ENCODE results near the gene MRC1. TPM values are rescaled to one million over a fixed set of nuclear protein-coding genes. Genes with fewer than 3 reads are reported as not detected.

The MRC1 gene
- total and polyA plus RNA-seq, 2 experiments from 2014 or later, result 0.03 to 0.22 TPM

- H3K27ac ChIP-seq, result no peak overlapping the region
- H3K9me3 ChIP-seq (ENCODE audit: low read depth), result no peaks in the 10 kb centered on the region
- H3K4me1 ChIP-seq (ENCODE audit: low read depth), result peaks cover 15% of the 10 kb centered on the region
- no peak for DNase-seq (ENCODE audit: low read depth in 1 of 2, low spot score in 1 of 2)
- no peaks in the 10 kb centered on the region for H3K27me3 ChIP-seq
- no peak for TF ChIP-seq CTCF (IDR thresholded peaks at IDR 0.05; ENCODE audit: low read depth, low read length)
- H3K4me3 ChIP-seq, result no peak overlapping the region
- no peaks in the 10 kb centered on the region for H3K36me3 ChIP-seq
Measured at GRCh38 chr10:17831896-17832295, 22.7 kb downstream of the MRC1 start.

GRCh38 chr10:17833656-17834055 is 24.5 kb downstream of the MRC1 start:
- Histone ChIP-seq H3K36me3 (no peaks in the 10 kb centered on the region), H3K4me3 (no peak overlapping the region), H3K4me1 (ENCODE audit: low read depth) (peaks cover 22% of the 10 kb centered on the region), H3K9me3 (ENCODE audit: low read depth) (no peaks in the 10 kb centered on the region), H3K27me3 (no peaks in the 10 kb centered on the region), H3K27ac (no peak overlapping the region)
- DNase-seq (ENCODE audit: low read depth in 1 of 2, low spot score in 1 of 2), result no peak
- no peak for TF ChIP-seq CTCF (IDR thresholded peaks at IDR 0.05; ENCODE audit: low read depth, low read length)

- peak; percentile 31 to 59 for DNase-seq (ENCODE audit: low read depth in 1 of 2, low spot score in 1 of 2)
- Histone ChIP-seq H3K27me3 (no peaks in the 10 kb centered on the region), H3K4me3 (no peak overlapping the region)
Measured at GRCh38 chr10:17835688-17836087, 26.5 kb downstream of the MRC1 start.

GRCh38 chr10:17836942-17837341 is 27.8 kb downstream of the MRC1 start:
- DNase-seq (ENCODE audit: low read depth in 1 of 2, low spot score in 1 of 2), result peak; percentile 71 to 86
- peaks cover 22% of the 10 kb centered on the region for H3K4me1 ChIP-seq (ENCODE audit: low read depth)
- peak overlapping the region; percentile 71 for H3K27ac ChIP-seq
- H3K27me3 ChIP-seq, result no peaks in the 10 kb centered on the region
- no peaks in the 10 kb centered on the region for H3K9me3 ChIP-seq (ENCODE audit: low read depth)
- H3K4me3 ChIP-seq, result no peak overlapping the region
- TF ChIP-seq CTCF (IDR thresholded peaks at IDR 0.05; ENCODE audit: low read depth, low read length), result no peak
- H3K36me3 ChIP-seq, result no peaks in the 10 kb centered on the region

More at GRCh38 chr10:17835688-17836087, 26.5 kb downstream of the MRC1 start:
- Histone ChIP-seq H3K4me1 (ENCODE audit: low read depth) (peaks cover 22% of the 10 kb centered on the region), H3K36me3 (no peaks in the 10 kb centered on the region), H3K27ac (peak overlapping the region; percentile 39), H3K9me3 (ENCODE audit: low read depth) (no peaks in the 10 kb centered on the region)
- no peak for TF ChIP-seq CTCF (IDR thresholded peaks at IDR 0.05; ENCODE audit: low read depth, low read length)

GRCh38 chr10:17838080-17838648 is 29.0 kb downstream of the MRC1 start:
- Histone ChIP-seq H3K4me3 (no peak overlapping the region), H3K4me1 (ENCODE audit: low read depth) (peaks cover 22% of the 10 kb centered on the region), H3K27ac (peak overlapping the region; percentile 68), H3K27me3 (no peaks in the 10 kb centered on the region), H3K36me3 (no peaks in the 10 kb centered on the region), H3K9me3 (ENCODE audit: low read depth) (no peaks in the 10 kb centered on the region)
- no peak for TF ChIP-seq CTCF (IDR thresholded peaks at IDR 0.05; ENCODE audit: low read depth, low read length)
- DNase-seq (ENCODE audit: low read depth in 1 of 2, low spot score in 1 of 2), result peak in 1 of 2 donors; percentile 17

Data from cardiac muscle cell (in vitro differentiated cells and primary cell).